H1 (cell line): Measurements from ENCODE around the gene DPP4. TPM values are rescaled to one million over a fixed set of nuclear protein-coding genes. Genes with fewer than 3 reads are reported as not detected.

Experiments
- CTCF ChIA-PET: fragments of 300-600 bp; sonication (Branson Sonifier 250); formaldehyde crosslinking; loops from one replicate; lab custom pipeline; 2021; ENCODE audit not compliant: partially characterized antibody; lab: Charles Lee
- POLR2A ChIA-PET: fragments of 300-600 bp; sonication (Branson Sonifier 250); formaldehyde crosslinking; loops from one replicate; lab custom pipeline; 2021; ENCODE audit warnings: inconsistent platforms; ENCODE audit not compliant: partially characterized antibody; lab: Charles Lee
- DNase-seq, 2 experiments: peaks; one replicate each; pipeline versions ENCODE4 v3.0.0 to v3.0.0-alpha.2; 2010 to 2022; ENCODE audit warnings: low spot score in 2 of 2, low read depth in 1 of 2, mixed read lengths in 1 of 2
- FAIRE-seq: peaks from 2 replicates; lab custom pipeline; 2011; peaks lifted over from hg19 to GRCh38; lab: Jason Lieb, UNC
- H2AFZ ChIP-seq: 2 replicates; pipeline ENCODE4 v1.8.1; 2012; ENCODE audit warnings: low read length, inconsistent platforms
- H2AK5ac ChIP-seq: 2 replicates; pipeline ENCODE4 v1.6.1; 2013; ENCODE audit warnings: low read depth, low read length
- H2BK120ac ChIP-seq: replicated peaks from 2 replicates; pipeline ENCODE3; 2013; ENCODE audit warnings: low read depth, low read length, inconsistent platforms
- H2BK12ac ChIP-seq: 2 replicates; pipeline ENCODE4 v1.6.1; 2013; ENCODE audit warnings: low read depth, low read length
- H2BK15ac ChIP-seq: 2 replicates; pipeline ENCODE4 v1.6.1; 2013; ENCODE audit warnings: low read length
- H2BK20ac ChIP-seq: 2 replicates; pipeline ENCODE4 v1.6.1; 2013; ENCODE audit warnings: low read length
- H2BK5ac ChIP-seq: 2 replicates; pipeline ENCODE4 v1.6.1; 2013; ENCODE audit warnings: low read depth, low read length
- H3K14ac ChIP-seq: 2 replicates; pipeline ENCODE4 v1.6.1; 2013; ENCODE audit warnings: inconsistent platforms; ENCODE audit not compliant: insufficient read length
- H3K18ac ChIP-seq: 2 replicates; pipeline ENCODE4 v1.6.1; 2013; ENCODE audit warnings: low read length; ENCODE audit errors: extremely low read depth
- H3K23ac ChIP-seq: 2 replicates; pipeline ENCODE4 v1.6.1; 2013; ENCODE audit warnings: inconsistent platforms; ENCODE audit not compliant: insufficient read length
- H3K23me2 ChIP-seq: 2 replicates; pipeline ENCODE4 v1.6.1; 2013; ENCODE audit warnings: low read depth, low read length
- H3K27ac ChIP-seq: 2 replicates; pipeline ENCODE4 v1.6.1; 2011; ENCODE audit warnings: low read depth, low read length, inconsistent platforms
- H3K27me3 ChIP-seq, 4 experiments: replicated peaks in 1 of 4; 1 replicate in 1 of 4; 2 replicates in 3 of 4; pipeline versions ENCODE4 v1.6.1 to v1.8.1; 2011 to 2013; ENCODE audit warnings: low read length in 3 of 4, mild to moderate bottlenecking in 3 of 4, inconsistent platforms in 2 of 4, mixed read lengths in 2 of 4, moderate library complexity in 1 of 4; ENCODE audit not compliant: control insufficient read depth in 3 of 4, insufficient read depth in 3 of 4; ENCODE audit errors: extremely low read depth in 1 of 4
- H3K36me3 ChIP-seq, 4 experiments: 2 replicates each; pipeline versions ENCODE4 v1.6.1 to v1.8.1; 2011 to 2013; ENCODE audit warnings: mild to moderate bottlenecking in 4 of 4, low read length in 3 of 4, moderate library complexity in 2 of 4, control low read depth in 1 of 4, inconsistent platforms in 1 of 4; ENCODE audit not compliant: insufficient read depth in 4 of 4, control insufficient read depth in 2 of 4
- H3K4ac ChIP-seq: replicated peaks from 2 replicates; pipeline ENCODE3; 2013; ENCODE audit warnings: low read length, low read depth, mixed read lengths, inconsistent platforms; ENCODE audit not compliant: insufficient read length
- H3K4me1 ChIP-seq, 4 experiments: replicated peaks in 1 of 4; 1 replicate in 1 of 4; 2 replicates in 3 of 4; pipeline versions ENCODE4 v1.6.1 to v1.8.1; 2011 to 2013; ENCODE audit warnings: low read length in 3 of 4, inconsistent platforms in 2 of 4, mixed read lengths in 1 of 4; ENCODE audit not compliant: insufficient read depth in 4 of 4, control insufficient read depth in 3 of 4
- H3K4me2 ChIP-seq, 2 experiments: 2 replicates each; pipeline versions ENCODE4 v1.6.1 to v1.8.1; 2011 to 2013; ENCODE audit warnings: low read depth in 2 of 2, low read length in 2 of 2, control low read depth in 1 of 2, inconsistent platforms in 1 of 2, mild to moderate bottlenecking in 1 of 2; ENCODE audit not compliant: insufficient read depth in 1 of 2
- H3K4me3 ChIP-seq, 4 experiments: fragments of 200-600, 300-600 bp in 1 of 4; sonication (generic), shearing (Covaris generic), sonication (Bioruptor Twin) in 1 of 4; 2 replicates each; pipeline versions ENCODE4 v1.5.1 to v1.8.1; 2011 to 2016; ENCODE audit warnings: low read length in 4 of 4, low read depth in 3 of 4, control low read depth in 2 of 4, inconsistent platforms in 2 of 4, mild to moderate bottlenecking in 2 of 4, mixed read lengths in 1 of 4, moderate library complexity in 1 of 4; ENCODE audit not compliant: insufficient read depth in 2 of 4; ENCODE audit errors: extremely low read depth in 1 of 4
- H3K56ac ChIP-seq: replicated peaks from 2 replicates; pipeline ENCODE3; 2013; ENCODE audit warnings: low read depth, mild to moderate bottlenecking, mixed read lengths, low read length, inconsistent platforms; ENCODE audit not compliant: insufficient read length
- H3K79me1 ChIP-seq: 2 replicates; pipeline ENCODE4 v1.6.1; 2013; ENCODE audit warnings: low read depth, low read length, control low read depth
- H3K79me2 ChIP-seq, 2 experiments: 2 replicates each; pipeline versions ENCODE4 v1.6.1 to v1.8.1; 2012 to 2013; ENCODE audit warnings: low read length in 2 of 2, mild to moderate bottlenecking in 2 of 2, inconsistent platforms in 1 of 2; ENCODE audit not compliant: insufficient read depth in 2 of 2, control insufficient read depth in 1 of 2
- H3K9ac ChIP-seq, 4 experiments: replicated peaks in 1 of 4; 1 replicate in 1 of 4; 2 replicates in 3 of 4; pipeline versions ENCODE4 v1.6.1 to v1.8.1; 2011 to 2013; ENCODE audit warnings: low read depth in 3 of 4, low read length in 3 of 4, control low read depth in 2 of 4, mild to moderate bottlenecking in 2 of 4, moderate library complexity in 2 of 4, inconsistent platforms in 1 of 4; ENCODE audit errors: extremely low read depth in 1 of 4
- H3K9me3 ChIP-seq, 2 experiments: 2 replicates each; pipeline versions ENCODE4 v1.6.1 to v1.8.1; 2012 to 2013; ENCODE audit warnings: mild to moderate bottlenecking in 2 of 2, moderate library complexity in 2 of 2, control low read depth in 1 of 2, inconsistent platforms in 1 of 2, low read depth in 1 of 2, low read length in 1 of 2, mixed read lengths in 1 of 2; ENCODE audit not compliant: insufficient read depth in 2 of 2
- H4K20me1 ChIP-seq, 2 experiments: replicated peaks in 1 of 2; 2 replicates each; pipeline versions ENCODE3 to v1.8.1; 2011 to 2013; ENCODE audit warnings: inconsistent platforms in 2 of 2, low read length in 2 of 2, mild to moderate bottlenecking in 1 of 2; ENCODE audit not compliant: insufficient read depth in 2 of 2, control insufficient read depth in 1 of 2
- H4K5ac ChIP-seq: 2 replicates; pipeline ENCODE4 v1.6.1; 2013; ENCODE audit warnings: low read length, low read depth, mixed read lengths, inconsistent platforms; ENCODE audit not compliant: insufficient read length
- H4K8ac ChIP-seq: 2 replicates; pipeline ENCODE4 v1.8.0; 2013; ENCODE audit warnings: mild to moderate bottlenecking, moderate library complexity, low read length, inconsistent platforms; ENCODE audit not compliant: insufficient read depth; ENCODE audit errors: extremely low read depth
- H4K91ac ChIP-seq: replicated peaks from 2 replicates; pipeline ENCODE3; 2013; ENCODE audit warnings: low read length, mixed read lengths, inconsistent platforms; ENCODE audit not compliant: insufficient read length
- ATF2 ChIP-seq: IDR thresholded peaks from 2 replicates; pipeline ENCODE4 v1.6.1; 2012; ENCODE audit warnings: low read length, inconsistent platforms
- ATF3 ChIP-seq: IDR thresholded peaks from 2 replicates; pipeline ENCODE4 v1.6.1; 2011; ENCODE audit warnings: low read depth, mild to moderate bottlenecking, low read length; ENCODE audit not compliant: insufficient read depth
- BACH1 ChIP-seq: IDR thresholded peaks from 2 replicates; pipeline ENCODE4 v1.6.1; 2012; ENCODE audit warnings: low read length, improper control_type of control experiment
- CTCF ChIP-seq, 3 experiments: IDR thresholded peaks; 1 replicate in 2 of 3; 2 replicates in 1 of 3; pipeline versions ENCODE4 v1.5.1 to v1.6.1; 2011; ENCODE audit warnings: low read length in 3 of 3, mild to moderate bottlenecking in 3 of 3, inconsistent platforms in 2 of 3, low read depth in 1 of 3, moderate library complexity in 1 of 3; ENCODE audit not compliant: insufficient read depth in 1 of 3; ENCODE audit errors: control extremely low read depth in 1 of 3
- KDM5A ChIP-seq: fragments of 200-600 bp; IDR thresholded peaks from 2 replicates; pipeline ENCODE4 v1.7.1; 2012; ENCODE audit warnings: mild to moderate bottlenecking, low read length, inconsistent platforms, mixed read lengths
- RFX5 ChIP-seq: IDR thresholded peaks from 2 replicates; pipeline ENCODE4 v1.6.1; 2011; ENCODE audit warnings: low read depth, low read length, improper control_type of control experiment, borderline replicate concordance
- SP2 ChIP-seq: IDR thresholded peaks from 2 replicates; pipeline ENCODE4 v1.6.1; 2012; ENCODE audit warnings: mild to moderate bottlenecking, low read length, inconsistent platforms
- SP4 ChIP-seq: IDR thresholded peaks from 2 replicates; pipeline ENCODE4 v1.6.1; 2012; ENCODE audit warnings: low read length, inconsistent platforms
- TCF12 ChIP-seq: IDR thresholded peaks from 2 replicates; pipeline ENCODE4 v1.6.1; 2011; ENCODE audit warnings: low read depth, mild to moderate bottlenecking, low read length
- WGBS, 2 experiments: shearing (Covaris generic) in 1 of 2; methylation state at CpG; one replicate each; pipeline versions ENCODE4 v1.1.6 to v1.1.7; 2013 to 2015; ENCODE audit warnings: low lambda C conversion rate in 2 of 2, mixed read lengths in 2 of 2, inconsistent platforms in 1 of 2, low coverage in 1 of 2, missing lambda C conversion rate in 1 of 2; ENCODE audit not compliant: insufficient replicate concordance in 2 of 2, insufficient coverage in 1 of 2, insufficient read length in 1 of 2; ENCODE audit errors: extremely low coverage in 1 of 2, missing lambda C conversion rate in 1 of 2; 5-methylcytosine and 5-hydroxymethylcytosine counted together
- polyA plus RNA-seq, 7 experiments: library from polyadenylated mRNA; depleted of rRNA in 3 of 7; stranded (reverse) in 5 of 7; unstranded in 2 of 7; fragments of >200 nt in 5 of 7; fragments of 200-250 nt in 2 of 7; gene quantifications; 1 replicate in 5 of 7; 2 replicates in 1 of 7; 4 replicates in 1 of 7; pipeline versions ENCODE4 v1.2.1 to v1.2.3, GENCODE V29; 2011 to 2013; ENCODE audit warnings: missing spikeins in 2 of 7, mixed read lengths in 2 of 7
- total RNA-seq: library from RNA; stranded (reverse); fragmentation: NEBNext Ultra II Directional; extraction: Animal tissue kit (Norgen Biotek cat#: 25700); gene quantifications from 2 replicates; pipeline ENCODE4 v1.2.1, GENCODE V29; 2021

The DPP4 gene
- total and polyA plus RNA-seq, 2 of the 8 experiments (the other 6 are each of a cell fraction or from before 2014, with no cell fraction given): 1.3 to 3.1 TPM

- no peak overlapping the region for H4K91ac ChIP-seq
- 0 out of 2 replicates have a peak overlapping the region, but pooled peaks have one; percentile 17 for H2BK5ac ChIP-seq
- POLR2A ChIA-PET: no interaction called here
- no peaks in the 10 kb centered on the region for H3K4me1 ChIP-seq
- H3K27ac ChIP-seq: no peak overlapping the region
- H3K14ac ChIP-seq: no peak overlapping the region
- no peak overlapping the region for H3K4me3 ChIP-seq
- H4K8ac ChIP-seq: no peak overlapping the region
- no peak overlapping the region for H3K18ac ChIP-seq
- H3K9me3 ChIP-seq: no peaks in the 10 kb centered on the region
- H2AFZ ChIP-seq: 0 out of 2 replicates have a peak overlapping the region, but pooled peaks have one; percentile 53
- WGBS, 2 experiments: 90% methylated on average over 3 of the region's 3 CpGs; no CpG with 5 or more reads in 1 of the 2 experiments
- CTCF ChIA-PET: interaction anchor here (1.4 to 2.2 kb wide), 2 partner anchors 12 to 17 kb away, joined by 3 to 7 read pairs; no protein-coding TSS in a partner anchor
- H2BK120ac ChIP-seq: no peak overlapping the region
- no peak overlapping the region for H4K5ac ChIP-seq
- H3K4me2 ChIP-seq: no peak overlapping the region
- no peak overlapping the region for H3K56ac ChIP-seq
- no peak for FAIRE-seq
- no peak overlapping the region for H3K4ac ChIP-seq
- no peak overlapping the region for H2BK15ac ChIP-seq
- H3K79me1 ChIP-seq: no peaks in the 10 kb centered on the region
- no peak overlapping the region for H2BK12ac ChIP-seq
- H3K36me3 ChIP-seq: no peaks in the 10 kb centered on the region
- H3K23ac ChIP-seq: no peak overlapping the region
- H2BK20ac ChIP-seq: no peak overlapping the region
- no peak for DNase-seq
- no peaks in the 10 kb centered on the region for H3K23me2 ChIP-seq
- no peaks in the 10 kb centered on the region for H3K27me3 ChIP-seq
- no peaks in the 10 kb centered on the region for H4K20me1 ChIP-seq
- H3K79me2 ChIP-seq: no peaks in the 10 kb centered on the region
- H2AK5ac ChIP-seq: no peak overlapping the region
- H3K9ac ChIP-seq: no peak overlapping the region
- TF ChIP-seq BACH1 (no peak), TCF12 (no peak), CTCF (IDR thresholded peaks at IDR 0.05; ENCODE audit: control extremely low read depth in 1 of 3, insufficient read depth in 1 of 3, low read depth in 1 of 3, low read length in 3 of 3) (no peak), SP4 (no peak), ATF3 (no peak), KDM5A (no peak), SP2 (no peak), ATF2 (no peak), RFX5 (no peak)
Measured at GRCh38 chr2:162103443-162104009, 29.5 kb upstream of the DPP4 start.
